DOHH2 (cell line): ENCODE data around the gene PLCL1.

ENCODE experiments used
- CTCF ChIP-seq: fragments of 200-600 bp; sonication (generic); IDR thresholded peaks from one replicate; pipeline ENCODE4 v1.5.1; 2014; ENCODE audit warnings: antibody characterized with exemption, mild to moderate bottlenecking, low read depth, low read length; ENCODE audit not compliant: poor library complexity, severe bottlenecking
- EZH2phosphoT487 ChIP-seq: fragments of 200-600 bp; sonication (generic); IDR thresholded peaks from 2 replicates; pipeline ENCODE4 v1.6.1; 2017; ENCODE audit warnings: borderline replicate concordance, mild to moderate bottlenecking, antibody characterized with exemption, low read length, moderate library complexity, mixed read lengths

GRCh38 chr2:198097630-198098029 lies 293.2 kb downstream of the PLCL1 start:
- TF ChIP-seq CTCF (no peak), EZH2phosphoT487 (no peak)
